Suprapubic skin (tissue), 4 donors: ENCODE results near the gene FXYD7. TPM values are rescaled to one million over a fixed set of nuclear protein-coding genes. Genes with fewer than 3 reads are reported as not detected.

ENCODE experiments used
- DNase-seq, 2 donors: peaks; one replicate each; pipeline ENCODE4 v3.0.0-alpha.2; 2019; ENCODE audit warnings: low spot score in 2 of 2
- H3K27ac ChIP-seq: fragments of 200-600 bp; sonication (generic); one replicate; pipeline ENCODE4 v1.5.1; 2019
- H3K27me3 ChIP-seq: fragments of 200-600 bp; sonication (generic); one replicate; pipeline ENCODE4 v1.5.1; 2019
- H3K36me3 ChIP-seq: fragments of 200-600 bp; sonication (generic); one replicate; pipeline ENCODE4 v1.5.1; 2019
- H3K4me1 ChIP-seq: fragments of 200-600 bp; sonication (generic); one replicate; pipeline ENCODE4 v1.5.1; 2019
- H3K4me3 ChIP-seq: fragments of 200-600 bp; sonication (generic); one replicate; pipeline ENCODE4 v1.5.1; 2019; ENCODE audit warnings: mild to moderate bottlenecking
- H3K9me3 ChIP-seq: fragments of 200-600 bp; sonication (generic); one replicate; pipeline ENCODE4 v1.5.1; 2019
- EP300 ChIP-seq: sonication (generic); formaldehyde crosslinking; IDR thresholded peaks from one replicate; pipeline ENCODE4 v1.6.1; 2017; ENCODE audit warnings: antibody characterized with exemption
- POLR2A ChIP-seq, 2 donors: fragments of 450-650 bp; IDR thresholded peaks; one replicate each; pipeline ENCODE4 v1.6.1; 2017; ENCODE audit warnings: antibody characterized with exemption in 2 of 2, mild to moderate bottlenecking in 2 of 2, moderate library complexity in 2 of 2
- POLR2AphosphoS5 ChIP-seq, 3 donors: sonication (generic); formaldehyde crosslinking; IDR thresholded peaks; one replicate each; pipeline ENCODE4 v1.6.1; 2017; ENCODE audit warnings: antibody characterized with exemption in 3 of 3
- WGBS: methylation state at CpG from one replicate; pipeline ENCODE4 v1.1.5; 2018; 5-methylcytosine and 5-hydroxymethylcytosine counted together
- total RNA-seq, 4 donors: library from RNA; depleted of rRNA; stranded (reverse); fragments of >200 nt; gene quantifications; one replicate each; pipeline ENCODE4 v1.1.0, GENCODE V29; 2016
- TF ChIP-seq, protein P1 (sequence below), 2 donors: fragments of 200-600 bp in 1 of 2; fragments of 450-650 bp in 1 of 2; sonication (generic) in 1 of 2; IDR thresholded peaks; one replicate each; pipeline ENCODE4 v1.5.1; 2016 to 2019; ENCODE audit warnings: antibody characterized with exemption in 2 of 2, mild to moderate bottlenecking in 1 of 2, moderate library complexity in 1 of 2

The FXYD7 gene
- total RNA-seq, 4 donors from 2014 or later = 2.2 TPM; not detected in 3

DNA sequence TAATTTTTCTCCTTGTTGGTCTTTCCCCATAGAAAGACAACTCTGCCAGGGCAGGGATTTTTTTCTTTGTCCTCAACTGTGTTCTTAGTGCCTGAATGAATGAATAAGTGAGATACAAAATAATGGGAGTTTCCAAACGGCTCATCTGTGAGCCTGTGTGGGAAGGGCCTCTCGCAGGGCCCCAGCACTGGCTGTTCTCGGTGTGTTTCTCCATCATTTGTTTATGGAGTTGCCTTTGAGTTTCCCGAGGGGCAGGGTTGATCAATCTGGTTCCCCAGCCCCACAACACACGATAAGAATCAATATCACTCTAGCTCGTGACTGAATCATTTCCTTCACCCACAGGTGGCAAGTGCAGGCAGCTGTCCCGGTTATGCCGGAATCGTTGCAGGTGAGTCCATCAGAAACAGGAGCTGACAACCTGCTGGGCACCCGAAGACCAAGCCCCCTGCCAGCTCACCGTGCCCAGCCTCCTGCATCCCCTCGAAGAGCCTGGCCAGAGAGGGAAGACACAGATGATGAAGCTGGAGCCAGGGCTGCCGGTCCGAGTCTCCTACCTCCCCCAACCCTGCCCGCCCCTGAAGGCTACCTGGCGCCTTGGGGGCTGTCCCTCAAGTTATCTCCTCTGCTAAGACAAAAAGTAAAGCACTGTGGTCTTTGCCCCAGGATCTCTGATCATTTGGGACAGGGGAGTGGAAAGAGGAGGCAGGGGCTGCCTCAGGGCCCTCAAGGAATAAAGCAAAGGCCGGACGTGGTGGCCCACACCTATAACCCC is 26.4 kb downstream of the FXYD7 start:
- no peak overlapping the region for H3K4me3 ChIP-seq
- peak overlapping the region; percentile 4 for H3K27ac ChIP-seq
- DNase-seq = no peak
- 62% methylated on average over 6 of the region's 18 CpGs for whole genome bisulfite sequencing
- H3K4me1 ChIP-seq = peaks cover 24% of the 10 kb centered on the region
- peaks cover 2% of the 10 kb centered on the region for H3K9me3 ChIP-seq
- H3K27me3 ChIP-seq = no peaks in the 10 kb centered on the region
- H3K36me3 ChIP-seq = peaks cover 42% of the 10 kb centered on the region
- TF ChIP-seq POLR2AphosphoS5 (IDR thresholded peaks at IDR 0.05) (no peak), EP300 (no peak), POLR2A (IDR thresholded peaks at IDR 0.05) (no peak)
- TF ChIP-seq, protein P1, sequence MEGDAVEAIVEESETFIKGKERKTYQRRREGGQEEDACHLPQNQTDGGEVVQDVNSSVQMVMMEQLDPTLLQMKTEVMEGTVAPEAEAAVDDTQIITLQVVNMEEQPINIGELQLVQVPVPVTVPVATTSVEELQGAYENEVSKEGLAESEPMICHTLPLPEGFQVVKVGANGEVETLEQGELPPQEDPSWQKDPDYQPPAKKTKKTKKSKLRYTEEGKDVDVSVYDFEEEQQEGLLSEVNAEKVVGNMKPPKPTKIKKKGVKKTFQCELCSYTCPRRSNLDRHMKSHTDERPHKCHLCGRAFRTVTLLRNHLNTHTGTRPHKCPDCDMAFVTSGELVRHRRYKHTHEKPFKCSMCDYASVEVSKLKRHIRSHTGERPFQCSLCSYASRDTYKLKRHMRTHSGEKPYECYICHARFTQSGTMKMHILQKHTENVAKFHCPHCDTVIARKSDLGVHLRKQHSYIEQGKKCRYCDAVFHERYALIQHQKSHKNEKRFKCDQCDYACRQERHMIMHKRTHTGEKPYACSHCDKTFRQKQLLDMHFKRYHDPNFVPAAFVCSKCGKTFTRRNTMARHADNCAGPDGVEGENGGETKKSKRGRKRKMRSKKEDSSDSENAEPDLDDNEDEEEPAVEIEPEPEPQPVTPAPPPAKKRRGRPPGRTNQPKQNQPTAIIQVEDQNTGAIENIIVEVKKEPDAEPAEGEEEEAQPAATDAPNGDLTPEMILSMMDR (IDR thresholded peaks at IDR 0.05) = no peak

DNA sequence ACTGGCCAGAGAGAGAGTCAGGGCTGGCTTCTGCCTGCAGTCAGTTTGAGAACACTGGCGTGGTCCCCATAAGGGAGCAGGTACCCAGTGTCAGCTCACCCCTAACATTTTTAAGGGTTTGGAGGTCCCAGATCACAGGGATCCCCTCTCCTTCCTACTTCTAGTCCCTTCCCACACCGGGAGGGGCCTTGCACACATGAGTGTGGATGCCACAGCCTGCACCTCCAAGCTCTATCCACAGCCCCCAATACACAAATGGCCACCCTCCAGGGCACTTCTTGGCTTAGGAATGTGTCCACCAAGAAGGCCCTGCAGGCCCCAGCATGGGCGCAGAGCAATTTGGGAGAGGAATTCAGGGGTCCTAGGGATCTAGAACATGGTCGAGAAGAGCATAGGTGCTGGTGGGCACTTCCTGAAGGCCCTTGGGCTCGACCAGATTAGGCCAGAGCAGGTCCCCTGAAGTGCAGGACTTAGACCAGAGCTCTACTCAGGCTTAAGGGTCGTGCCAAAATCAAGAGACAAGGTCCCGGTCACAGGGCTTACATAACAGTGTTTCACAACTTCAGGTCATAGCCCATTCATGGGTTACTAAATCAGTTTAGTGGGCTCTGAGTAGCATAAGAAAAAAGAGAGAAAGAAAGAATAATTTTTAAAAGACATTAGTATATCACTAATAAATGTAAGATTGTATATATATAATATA is 27.5 kb downstream of the FXYD7 start:
- H3K27me3 ChIP-seq = no peaks in the 10 kb centered on the region
- peaks cover 31% of the 10 kb centered on the region for H3K36me3 ChIP-seq
- 66% methylated on average over 4 of the region's 7 CpGs for WGBS
- DNase-seq = no peak
- H3K9me3 ChIP-seq = no peaks in the 10 kb centered on the region
- no peak overlapping the region for H3K4me3 ChIP-seq
- H3K27ac ChIP-seq = no peak overlapping the region
- peaks cover 24% of the 10 kb centered on the region for H3K4me1 ChIP-seq
- TF ChIP-seq, protein P1 (IDR thresholded peaks at IDR 0.05) = no peak
- no peak for TF ChIP-seq POLR2AphosphoS5 (IDR thresholded peaks at IDR 0.05)
- TF ChIP-seq POLR2A (IDR thresholded peaks at IDR 0.05) = no peak
- TF ChIP-seq EP300 = no peak

DNA sequence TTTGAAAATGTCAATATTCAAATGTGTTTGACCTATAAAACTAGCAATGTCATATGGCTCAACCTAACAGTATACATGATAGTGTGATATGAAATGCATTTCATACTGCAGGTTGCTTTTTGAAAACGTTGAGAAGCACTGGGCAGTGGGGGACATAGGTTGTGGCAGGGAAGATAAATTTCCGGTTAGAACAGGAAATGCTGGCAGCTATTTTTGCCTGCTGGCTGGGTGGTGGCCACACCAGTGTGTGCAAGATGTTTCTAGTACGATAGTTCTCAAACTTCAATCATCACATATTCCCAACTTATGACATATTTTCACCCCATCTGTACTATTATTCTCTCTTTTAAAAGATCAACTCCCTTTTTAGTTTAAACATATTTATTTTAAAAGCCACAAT is 28.7 kb downstream of the FXYD7 start:
- WGBS = 28% methylated on average over 3 of the region's 3 CpGs
- no peak for TF ChIP-seq POLR2AphosphoS5 (IDR thresholded peaks at IDR 0.05)
- no peak for TF ChIP-seq POLR2A (IDR thresholded peaks at IDR 0.05)
- TF ChIP-seq, protein P1 (IDR thresholded peaks at IDR 0.05) = no peak
- TF ChIP-seq EP300 = no peak
- peaks cover 18% of the 10 kb centered on the region for H3K36me3 ChIP-seq
- H3K27ac ChIP-seq = no peak overlapping the region
- no peak overlapping the region for H3K4me3 ChIP-seq
- DNase-seq = no peak
- H3K4me1 ChIP-seq = peaks cover 28% of the 10 kb centered on the region
- H3K27me3 ChIP-seq = no peaks in the 10 kb centered on the region
- H3K9me3 ChIP-seq = no peaks in the 10 kb centered on the region

DNA sequence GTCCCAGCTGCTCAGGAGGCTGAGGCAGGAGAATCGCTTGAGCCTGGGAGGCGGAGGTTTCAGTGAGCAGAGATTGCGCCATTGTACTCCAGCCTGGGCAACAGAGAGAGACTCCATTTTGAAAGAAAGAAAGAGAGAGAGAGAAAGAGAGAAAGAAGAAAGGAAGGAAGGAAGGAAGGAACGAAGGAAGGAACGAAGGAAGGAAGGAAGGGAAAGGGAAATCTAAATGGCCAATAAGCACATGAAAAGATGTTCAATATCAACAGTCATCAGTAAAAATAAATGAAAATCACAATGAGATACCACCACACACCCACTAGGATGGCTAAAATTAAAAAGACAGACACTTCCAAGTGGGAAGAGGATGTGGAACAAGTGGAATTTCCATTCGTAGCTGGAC is 31.2 kb downstream of the FXYD7 start:
- TF ChIP-seq POLR2AphosphoS5 (IDR thresholded peaks at IDR 0.05) (no peak), EP300 (no peak), POLR2A (IDR thresholded peaks at IDR 0.05) (no peak)
- TF ChIP-seq, protein P1 (IDR thresholded peaks at IDR 0.05) = no peak
- Histone ChIP-seq H3K27ac (no peak overlapping the region), H3K4me3 (no peak overlapping the region), H3K4me1 (peaks cover 8% of the 10 kb centered on the region), H3K9me3 (no peaks in the 10 kb centered on the region), H3K36me3 (peaks cover 11% of the 10 kb centered on the region), H3K27me3 (no peaks in the 10 kb centered on the region)
- DNase-seq = no peak
- WGBS = 85% methylated on average over 6 of the region's 6 CpGs

DNA sequence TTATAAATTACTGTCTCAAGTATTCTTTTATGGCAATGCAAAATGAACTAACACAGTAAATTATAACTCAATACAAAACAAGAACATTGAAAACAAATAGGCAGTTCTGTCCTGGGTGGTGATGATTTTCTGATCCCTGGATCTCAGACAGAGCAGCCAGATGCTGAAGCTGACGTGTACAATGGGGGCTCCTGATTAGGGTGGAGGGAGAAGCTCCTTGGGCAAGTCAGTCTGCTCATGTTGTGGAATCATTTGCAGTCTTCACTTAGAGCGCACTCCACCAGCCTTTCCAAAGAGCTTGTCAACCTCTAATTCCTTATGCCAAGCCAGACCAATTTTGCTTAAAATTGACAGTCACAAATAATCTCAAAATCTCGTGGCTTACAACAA is 33.1 kb downstream of the FXYD7 start:
- peak overlapping the region; percentile 47 for H3K27ac ChIP-seq
- no peak for DNase-seq
- H3K4me1 ChIP-seq = peaks cover 5% of the 10 kb centered on the region
- H3K4me3 ChIP-seq = no peak overlapping the region
- no peaks in the 10 kb centered on the region for H3K27me3 ChIP-seq
- no peaks in the 10 kb centered on the region for H3K9me3 ChIP-seq
- TF ChIP-seq POLR2A (IDR thresholded peaks at IDR 0.05) (no peak), EP300 (no peak), POLR2AphosphoS5 (IDR thresholded peaks at IDR 0.05) (no peak)
- TF ChIP-seq, protein P1 (IDR thresholded peaks at IDR 0.05) = no peak
- H3K36me3 ChIP-seq = no peaks in the 10 kb centered on the region
- 59% methylated on average over 3 of the region's 3 CpGs for WGBS
